Activated T-cell treated with anti-CD3 and anti-CD28 coated beads for 48 hours (primary cell): ENCODE data around the gene IQGAP2.

Experiments used
- DNase-seq: peaks from one replicate; pipeline ENCODE4 v3.0.0-alpha.2; 2020; ENCODE audit warnings: low read depth

IQGAP2 gene

GRCh38 chr5:76755779-76756637, 352.9 kb downstream of the IQGAP2 start:
- no peak for DNase-seq

GRCh38 chr5:76757049-76757448, 354.0 kb downstream of the IQGAP2 start:
- no peak for DNase-seq
